Pancreas (tissue), 10 donors: ENCODE measurements around the gene SESN2. TPM values are rescaled to one million over a fixed set of nuclear protein-coding genes. Genes with fewer than 3 reads are reported as not detected.

Experiments used
- ATAC-seq, 4 donors: fragments of 200-7000 bp; cut with Tn5 transposase; one replicate each; pipeline versions ENCODE4 v1.8.0 to v1.9.1; 2020; ENCODE audit warnings: mild to moderate bottlenecking in 4 of 4, moderate library complexity in 4 of 4
- DNase-seq, 6 donors: peaks; one replicate each; pipeline ENCODE4 v3.0.0-alpha.2; 2020
- FAIRE-seq: peaks from 2 replicates; lab custom pipeline; 2012; peaks lifted over from hg19 to GRCh38; lab: Jason Lieb, UNC
- H3K27ac ChIP-seq, 4 donors: fragments of 200-600 bp; sonication (generic); 1 replicate in 3 of 4; 2 replicates in 1 of 4; pipeline versions ENCODE4 v1.5.0 to v1.8.0; 2020
- H3K27me3 ChIP-seq, 4 donors: fragments of 200-600 bp; one replicate each; pipeline ENCODE4 v1.8.0; 2021
- H3K36me3 ChIP-seq, 3 donors: fragments of 200-600 bp; sonication (generic) in 1 of 3; one replicate each; pipeline versions ENCODE4 v1.5.0 to v1.8.0; 2020 to 2021
- H3K4me1 ChIP-seq, 3 donors: fragments of 200-600 bp; one replicate each; pipeline ENCODE4 v1.8.0; 2021
- H3K4me3 ChIP-seq, 4 donors: fragments of 200-600 bp; sonication (generic) in 2 of 4; one replicate each; pipeline versions ENCODE4 v1.5.0 to v1.8.0; 2020 to 2021
- H3K9me3 ChIP-seq, 4 donors: fragments of 200-600 bp; one replicate each; pipeline ENCODE4 v1.8.0; 2021
- CTCF ChIP-seq, 4 donors: fragments of 200-600 bp; sonication (generic) in 3 of 4; IDR thresholded peaks; one replicate each; pipeline versions ENCODE4 v1.5.0 to v1.8.0; 2021; ENCODE audit warnings: antibody characterized with exemption in 4 of 4
- WGBS, 2 donors: extraction: QIAGEN DNeasy Blood & Tissue Kit; methylation state at CpG; one replicate each; pipeline ENCODE4 v1.1.7; 2013; 5-methylcytosine and 5-hydroxymethylcytosine counted together
- intact Hi-C, 3 donors: fragments of 100-400 bp; cut with DNase I; formaldehyde crosslinking; loops; one replicate each; pipeline versions ENCODE4 v1.11.1 to v1.14.2; 2022
- polyA plus RNA-seq, 2 donors: library from polyadenylated mRNA; stranded (reverse); fragments of 200-250 nt; gene quantifications; one replicate each; pipeline ENCODE4 v1.2.3, GENCODE V29; 2013
- total RNA-seq, 6 donors: library from RNA; stranded (reverse); fragmentation: NEBNext Ultra II Directional in 4 of 6; extraction: Animal tissue kit (Norgen Biotek cat#: 25700) in 4 of 6; gene quantifications; one replicate each; pipeline versions ENCODE4 v1.2.1 to v1.2.4, GENCODE V29; 2021 to 2023
- donor health status: healthy with polysubstance abuse.
- donor health status: DM: no; HTN: no; CAD: no; lungs with moderate emphysema.
- donor health status: DM: no; HTN: no; CAD: no.
- donor health status: control.
- donor health status: control.
- donor health status: Bipolar disorder and iron deficiency.
- donor health status: DM: yes; HTN: yes; CAD: no.
- donor health status: DM: no; HTN: no; CAD: no.
- donor health status: DM: no; HTN: no; CAD: no.
- donor health status: DM: yes; HTN: yes; CAD: no.

The SESN2 gene
- total and polyA plus RNA-seq, 8 donors, result 4.0 to 38.3 (median 7.3) TPM

DNA sequence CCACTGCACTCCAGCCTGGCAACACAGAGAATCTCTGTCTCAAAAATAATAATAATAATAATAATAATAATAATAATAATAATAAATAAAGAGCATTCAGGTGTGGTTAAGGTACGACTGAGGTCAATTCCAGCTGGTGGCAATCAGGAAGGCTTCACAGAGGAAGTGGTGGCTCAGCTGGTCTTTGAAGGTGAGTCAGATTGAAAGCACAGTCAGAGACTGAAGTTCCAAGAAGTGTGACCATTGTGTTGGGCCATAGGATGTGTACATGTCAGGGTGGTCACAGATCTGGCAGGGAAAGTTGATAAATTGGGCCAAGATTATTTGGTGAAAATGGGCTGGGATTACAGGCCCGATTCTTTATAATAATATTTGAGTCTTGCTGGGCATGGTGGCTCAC lies 38.5 kb downstream of the SESN2 start:
- TF ChIP-seq CTCF (IDR thresholded peaks at IDR 0.05), result no peak
- no peak for DNase-seq
- Histone ChIP-seq H3K36me3 (no peaks in the 10 kb centered on the region), H3K27me3 (no peaks in the 10 kb centered on the region), H3K9me3 (no peaks in the 10 kb centered on the region), H3K4me3 (no peak overlapping the region), H3K27ac (no peak overlapping the region), H3K4me1 (peaks cover 0 to 7% (median 0%) of the 10 kb centered on the region in 3 donors)
- ATAC-seq, result no peak
- intact Hi-C loops, result no loop called here
- FAIRE-seq, result no peak
- WGBS, 2 donors, result 94 to 98% methylated on average over 2 of the region's 2 CpGs

DNA sequence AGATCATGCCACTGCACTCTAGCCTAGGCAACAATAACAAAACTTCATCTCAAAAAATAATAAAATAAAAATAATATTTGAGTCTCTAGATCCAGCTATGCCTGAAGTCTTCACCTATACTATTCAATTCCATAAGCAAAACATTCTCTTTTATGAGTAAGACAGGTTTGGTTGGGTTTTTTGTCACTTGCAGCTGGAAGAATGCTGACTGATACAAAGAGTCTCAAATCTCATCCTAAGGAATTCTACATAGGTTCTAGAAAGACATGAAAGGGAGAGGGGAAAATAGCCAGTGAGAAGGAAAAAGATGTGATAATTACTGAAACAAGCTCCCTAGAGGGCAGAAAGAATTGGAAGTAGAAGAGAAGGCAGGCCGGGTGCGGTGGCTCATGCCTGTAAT lies 39.1 kb downstream of the SESN2 start:
- H3K9me3 ChIP-seq, result no peaks in the 10 kb centered on the region
- 94 to 99% methylated on average over 2 of the region's 2 CpGs for WGBS, 2 donors
- FAIRE-seq, result no peak

DNA sequence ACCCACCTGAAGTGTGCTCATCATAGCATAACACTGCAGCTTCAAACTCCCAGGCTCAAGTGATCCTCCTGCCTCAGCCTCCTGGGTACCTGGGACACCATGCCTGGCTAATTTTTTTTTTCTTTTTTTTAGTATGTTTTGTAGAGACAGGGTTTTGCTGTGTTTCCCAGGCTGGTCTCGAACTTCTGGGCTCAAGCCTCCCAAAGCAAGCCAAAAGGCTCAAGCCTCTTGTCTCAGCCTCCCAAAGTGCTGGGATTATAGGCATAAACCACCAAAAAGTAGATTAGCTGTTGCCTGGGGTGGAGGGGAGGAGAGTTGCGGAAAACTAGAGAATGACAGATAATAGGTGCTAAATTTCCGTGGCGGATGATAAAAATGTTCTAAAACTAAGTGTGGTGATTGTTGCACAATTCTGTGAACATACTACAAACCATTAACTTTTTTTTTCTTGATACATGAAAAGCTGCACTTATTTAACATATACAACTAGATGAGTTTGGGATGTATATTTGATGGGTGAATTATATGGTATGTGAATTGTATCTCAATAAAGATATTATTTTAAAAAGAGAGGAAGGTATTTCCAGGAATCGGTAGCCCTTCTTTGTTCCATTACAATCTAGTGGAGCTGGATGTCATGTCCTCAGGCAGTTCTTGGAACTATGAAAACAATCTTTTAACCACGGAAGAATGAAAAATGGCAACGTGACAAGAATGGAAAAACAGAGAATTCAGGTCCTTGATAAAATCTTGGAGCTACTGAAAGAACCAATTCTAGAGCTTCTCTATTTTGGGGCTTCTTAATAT lies 42.3 kb downstream of the SESN2 start:
- no peaks in the 10 kb centered on the region for H3K27me3 ChIP-seq
- intact Hi-C loops, result no loop called here
- TF ChIP-seq CTCF (IDR thresholded peaks at IDR 0.05), result no peak
- ATAC-seq (no peak), FAIRE-seq (no peak), DNase-seq (no peak)
- no peaks in the 10 kb centered on the region for H3K9me3 ChIP-seq
- no peak overlapping the region for H3K27ac ChIP-seq
- H3K4me3 ChIP-seq, result no peak overlapping the region
- peaks cover 0 to 3% (median 0%) of the 10 kb centered on the region in 3 donors for H3K4me1 ChIP-seq
- 57 to 69% methylated on average over 7 of the region's 7 CpGs for WGBS, 2 donors
- no peaks in the 10 kb centered on the region for H3K36me3 ChIP-seq

More for the DNA sequence above, 39.1 kb downstream of the SESN2 start:
- intact Hi-C loops, result no loop called here
- Histone ChIP-seq H3K27me3 (no peaks in the 10 kb centered on the region), H3K4me3 (no peak overlapping the region), H3K27ac (no peak overlapping the region), H3K4me1 (peaks cover 0 to 7% (median 0%) of the 10 kb centered on the region in 3 donors), H3K36me3 (no peaks in the 10 kb centered on the region)
- TF ChIP-seq CTCF (IDR thresholded peaks at IDR 0.05), result no peak
- ATAC-seq (no peak), DNase-seq (no peak)

DNA sequence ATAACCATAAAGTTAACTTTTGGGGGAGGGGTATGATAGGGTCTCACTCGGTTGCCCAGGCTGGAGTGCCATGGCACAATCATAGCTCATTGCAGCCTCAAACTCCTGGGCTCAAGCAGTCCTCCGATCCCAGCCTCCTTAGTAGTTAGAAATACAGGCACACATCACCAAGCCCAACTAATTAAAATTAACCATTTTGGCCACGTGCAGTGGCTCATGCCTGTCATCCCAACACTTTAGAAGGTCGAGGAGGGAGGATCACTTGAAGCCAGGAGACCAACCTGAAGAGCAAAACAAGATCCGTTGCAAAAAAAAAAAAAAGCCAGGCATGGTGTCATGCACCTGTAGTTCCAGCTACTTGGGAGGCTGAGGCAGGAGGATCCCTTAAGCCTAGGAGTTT lies 42.9 kb downstream of the SESN2 start:
- Histone ChIP-seq H3K36me3 (no peaks in the 10 kb centered on the region), H3K4me3 (no peak overlapping the region), H3K27me3 (no peaks in the 10 kb centered on the region), H3K27ac (no peak overlapping the region), H3K4me1 (no peaks in the 10 kb centered on the region), H3K9me3 (no peaks in the 10 kb centered on the region)
- FAIRE-seq (no peak), ATAC-seq (no peak), DNase-seq (no peak)
- no peak for TF ChIP-seq CTCF (IDR thresholded peaks at IDR 0.05)
- intact Hi-C loops, result no loop called here
- WGBS, 2 donors, result 66 to 71% methylated on average over 5 of the region's 5 CpGs

DNA sequence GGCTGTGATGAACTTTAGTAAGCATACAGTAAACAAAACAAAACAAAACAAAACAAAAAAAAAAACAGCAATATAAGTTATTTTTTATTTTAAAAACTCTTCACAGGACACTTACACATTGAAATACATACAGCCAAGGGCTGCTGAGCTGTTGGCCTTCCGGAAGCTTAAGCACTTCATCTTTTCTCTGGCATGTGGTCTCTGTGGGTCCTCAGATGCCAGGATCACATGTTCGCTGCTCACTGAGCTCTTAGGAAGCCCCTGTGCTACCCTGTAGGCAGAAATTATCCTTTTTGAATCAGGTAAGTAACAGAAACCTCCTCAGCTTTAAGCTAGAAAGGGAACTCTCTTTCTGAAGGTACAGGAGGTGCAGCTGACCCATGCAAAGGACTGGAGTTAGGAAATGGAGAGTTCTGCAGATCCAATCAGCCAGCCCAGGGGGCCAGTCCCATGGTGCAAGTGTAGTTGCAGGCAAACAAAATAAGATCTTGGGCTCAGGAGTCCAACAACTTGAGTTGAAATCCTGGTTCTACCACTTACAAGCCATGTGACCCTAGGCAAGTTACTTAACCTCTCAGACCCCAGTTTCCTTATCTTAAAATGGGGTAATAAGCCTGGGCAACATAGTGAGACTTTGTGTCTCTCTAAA lies 47.1 kb downstream of the SESN2 start:
- DNase-seq, result no peak
- no peak for FAIRE-seq
- ATAC-seq, result no peak

More for the DNA sequence above, 47.1 kb downstream of the SESN2 start:
- no peaks in the 10 kb centered on the region for H3K4me1 ChIP-seq
- intact Hi-C loops, result no loop called here
- H3K4me3 ChIP-seq, result no peak overlapping the region
- H3K27ac ChIP-seq, result no peak overlapping the region
- H3K27me3 ChIP-seq, result no peaks in the 10 kb centered on the region
- no peak for TF ChIP-seq CTCF (IDR thresholded peaks at IDR 0.05)
- H3K9me3 ChIP-seq, result no peaks in the 10 kb centered on the region
- H3K36me3 ChIP-seq, result no peaks in the 10 kb centered on the region
- WGBS, 2 donors, result 72 to 75% methylated on average over 2 of the region's 2 CpGs
